GM19328 (cell line): ENCODE data around the gene MROH8.

Source experiments
- ATAC-seq: cut with Tn5 transposase; IDR thresholded peaks from one replicate; pipeline ENCODE4 v1.9.1; 2021; ENCODE audit warnings: mild to moderate bottlenecking, moderate library complexity; ENCODE audit not compliant: unreplicated experiment

The MROH8 gene

DNA sequence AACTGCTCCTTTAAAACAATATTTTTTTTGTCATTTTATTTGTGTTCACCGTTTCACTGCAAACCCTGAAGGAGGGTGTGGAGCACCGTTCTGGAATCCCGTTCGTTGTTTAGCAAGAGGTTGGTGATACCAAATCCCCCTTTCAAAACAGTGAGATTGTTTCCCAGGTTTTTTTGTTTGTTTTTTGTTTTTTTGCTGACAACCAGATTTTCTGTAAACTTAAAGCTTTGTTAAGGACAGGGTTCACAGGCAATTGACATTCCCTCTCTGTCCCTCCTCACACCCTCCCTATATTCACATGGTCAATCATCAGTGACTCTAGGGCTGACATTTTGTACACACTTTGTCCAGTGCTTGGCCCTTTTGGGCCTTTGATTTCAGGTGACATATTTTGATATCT, 21.0 kb upstream of the MROH8 start:
- ATAC-seq: no peak

DNA sequence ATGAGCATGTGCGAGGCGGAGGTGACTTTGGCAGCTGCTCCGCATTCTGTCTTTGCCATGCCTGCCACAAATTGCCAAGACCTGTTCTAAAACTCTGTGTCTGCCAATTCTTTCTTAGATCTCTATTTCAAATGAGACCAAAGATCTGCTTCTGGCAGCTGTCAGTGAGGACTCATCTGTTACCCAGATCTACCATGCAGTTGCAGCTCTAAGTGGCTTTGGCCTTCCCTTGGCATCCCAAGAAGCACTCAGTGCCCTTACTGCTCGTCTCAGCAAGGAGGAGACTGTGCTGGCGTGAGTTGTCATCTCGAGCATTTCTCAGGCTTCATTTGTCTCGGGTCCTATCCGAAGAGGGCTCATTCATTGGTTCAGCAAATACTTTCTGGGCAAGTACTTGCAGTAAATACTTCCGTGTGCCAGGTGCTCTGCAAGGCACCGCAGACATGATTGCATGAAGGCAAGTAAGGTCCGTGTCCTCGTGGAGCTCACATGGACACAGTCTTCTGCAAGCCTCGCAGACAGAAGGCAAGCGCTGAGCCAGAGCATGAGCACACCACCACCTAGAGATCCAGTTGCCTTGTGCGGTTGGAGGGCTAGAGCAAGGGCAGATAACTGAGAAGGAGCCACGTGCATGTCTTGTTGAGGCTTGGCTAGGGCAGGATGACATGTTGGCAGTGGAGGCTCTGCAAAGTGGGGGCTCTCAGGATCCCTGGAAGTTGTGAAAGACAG, 19.7 kb upstream of the MROH8 start:
- ATAC-seq: no peak

DNA sequence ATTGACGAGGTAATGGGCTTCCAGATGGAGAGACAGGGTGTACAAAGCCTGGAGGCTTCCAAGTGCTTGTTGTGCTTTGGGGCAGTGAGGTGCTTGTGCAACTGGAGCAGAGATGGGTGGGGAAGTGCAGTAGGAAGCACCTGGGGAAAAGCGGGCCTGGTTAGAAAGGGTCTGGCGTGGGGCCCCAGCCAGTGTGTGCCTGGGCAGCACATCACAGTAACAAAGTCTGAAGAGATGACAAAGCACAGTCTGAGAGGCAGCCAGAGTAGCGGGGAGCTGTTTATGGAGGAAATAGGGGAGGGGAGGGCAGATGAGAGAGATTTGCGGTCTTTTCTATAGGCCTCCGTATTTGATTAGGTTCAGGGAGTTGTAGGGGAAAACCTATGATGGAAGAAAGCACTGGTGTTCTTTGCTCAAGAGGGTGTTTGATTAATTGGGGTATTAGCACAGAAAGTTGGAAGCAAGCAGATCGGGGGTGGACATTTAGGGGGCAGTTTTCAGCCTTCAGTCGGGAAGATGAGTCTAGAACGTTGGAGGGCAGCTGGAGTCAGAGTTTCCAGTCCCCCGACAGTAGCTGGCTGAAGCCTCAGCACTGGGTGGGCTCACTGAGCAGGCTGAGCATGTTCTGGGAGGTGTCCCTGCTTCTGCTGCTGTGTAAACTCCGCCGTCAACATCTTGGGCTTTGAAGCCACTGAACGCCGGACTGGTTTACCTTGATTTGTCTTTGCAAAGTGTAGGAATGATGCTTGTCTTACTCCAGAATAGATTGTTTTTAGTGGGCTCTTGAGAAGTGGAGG, 15.5 kb upstream of the MROH8 start:
- ATAC-seq: no peak

DNA sequence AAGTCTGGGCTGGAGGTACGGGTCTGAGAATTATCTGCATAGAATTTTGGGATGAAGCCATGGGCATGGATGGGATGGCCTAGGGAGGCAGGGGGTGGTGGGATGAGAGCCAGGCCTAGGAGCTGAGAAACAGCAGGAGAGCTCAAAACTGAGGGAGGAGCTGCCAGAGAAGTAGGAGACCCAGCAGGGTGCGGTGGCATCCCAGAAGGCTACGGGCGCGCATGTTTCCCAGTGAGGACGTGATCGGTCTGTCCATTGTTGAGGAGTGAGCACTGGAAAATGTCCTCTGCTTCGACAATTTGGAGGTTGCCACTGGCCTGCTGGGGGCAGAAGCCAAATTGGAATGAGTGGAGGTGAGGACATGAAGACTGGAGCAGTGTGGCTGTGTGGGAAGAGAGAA, 14.5 kb upstream of the MROH8 start:
- no peak for ATAC-seq

DNA sequence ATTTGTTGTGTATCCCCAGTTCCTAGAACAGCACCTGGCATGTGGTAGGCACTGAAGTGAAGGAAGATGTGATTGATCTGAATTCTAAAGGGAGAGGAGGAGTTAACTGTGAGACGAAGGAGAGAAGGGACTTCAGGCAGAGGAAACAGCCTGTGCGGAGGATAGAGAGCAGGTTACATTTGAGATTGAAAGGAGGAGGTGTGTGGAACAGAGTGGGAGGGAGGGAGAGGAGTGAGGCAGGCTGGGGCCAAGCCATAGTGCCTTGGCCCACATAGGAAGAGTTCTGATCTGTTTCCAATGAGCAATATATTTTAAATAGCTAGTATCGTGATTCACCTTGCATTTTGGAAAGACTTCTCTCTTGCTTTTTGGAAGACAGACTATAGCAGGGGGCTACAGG, 13.9 kb upstream of the MROH8 start:
- ATAC-seq: no peak

DNA sequence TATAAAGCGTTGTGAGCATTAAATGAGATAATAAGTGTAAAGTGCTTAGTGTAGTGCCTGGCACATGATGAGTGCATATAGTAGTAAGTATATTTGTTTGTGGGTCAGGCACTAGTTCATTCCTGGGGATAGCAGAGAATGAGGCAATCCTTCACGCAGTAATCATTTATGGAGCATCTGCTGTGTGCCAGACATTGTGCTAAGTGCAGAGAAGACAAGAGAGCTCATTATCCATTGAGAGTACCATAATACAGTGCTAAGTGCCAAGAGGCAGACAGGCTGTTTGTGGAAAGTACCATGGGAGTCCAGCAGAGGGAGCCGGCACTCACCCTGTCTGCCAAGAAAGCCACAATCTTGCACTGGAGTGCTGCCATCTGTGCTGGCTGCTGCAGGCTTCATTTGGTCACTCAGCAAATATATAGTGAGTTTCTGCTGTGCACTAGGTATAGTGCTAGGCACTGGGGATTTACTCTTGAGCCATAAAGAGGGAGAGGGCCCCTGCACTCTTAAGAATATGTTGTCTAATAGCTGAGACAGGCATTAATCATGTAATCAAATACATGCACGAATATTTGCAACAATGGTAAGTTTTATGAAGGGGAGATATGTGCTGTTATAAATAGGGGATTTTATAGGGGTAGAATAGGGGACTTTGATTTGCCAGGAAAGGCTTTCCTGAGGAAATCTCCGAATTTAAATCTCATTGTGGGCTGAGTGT, 12.9 kb upstream of the MROH8 start:
- peak; percentile 57 for ATAC-seq

DNA sequence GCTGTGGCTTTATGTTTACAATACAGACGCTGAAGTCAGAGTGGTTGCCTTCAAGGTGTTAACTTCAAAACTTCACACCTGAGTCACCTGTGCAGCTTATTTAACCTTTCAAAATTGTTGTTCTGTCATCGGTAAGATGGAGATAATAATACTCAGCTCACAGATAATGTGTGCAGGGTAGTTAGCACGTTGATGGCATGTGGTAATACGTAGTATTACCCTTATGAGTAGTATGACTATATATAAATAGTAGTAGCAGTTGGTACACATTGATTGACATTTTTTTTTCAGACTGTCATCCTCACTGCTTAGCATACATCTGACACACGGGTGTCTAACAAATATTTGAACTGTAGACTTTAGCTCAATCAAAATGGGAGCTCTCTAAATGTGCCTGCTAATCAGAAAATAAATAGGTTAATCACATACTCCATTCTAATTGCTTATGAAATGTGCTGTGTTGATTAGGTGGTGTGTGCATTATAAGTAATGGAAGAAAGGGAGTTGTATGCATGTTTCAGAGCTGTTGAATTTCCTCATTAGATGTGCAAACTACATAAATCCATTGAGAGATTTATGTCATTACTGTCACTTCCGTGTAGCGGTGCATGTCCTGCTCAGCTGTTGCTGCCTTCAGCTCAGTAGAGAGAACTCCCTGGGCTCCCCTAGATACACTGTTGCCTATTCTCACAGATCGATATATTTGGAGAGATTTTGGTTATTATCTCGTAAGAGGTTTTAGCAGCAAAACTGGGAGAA, 11.2 kb upstream of the MROH8 start:
- ATAC-seq: no peak

DNA sequence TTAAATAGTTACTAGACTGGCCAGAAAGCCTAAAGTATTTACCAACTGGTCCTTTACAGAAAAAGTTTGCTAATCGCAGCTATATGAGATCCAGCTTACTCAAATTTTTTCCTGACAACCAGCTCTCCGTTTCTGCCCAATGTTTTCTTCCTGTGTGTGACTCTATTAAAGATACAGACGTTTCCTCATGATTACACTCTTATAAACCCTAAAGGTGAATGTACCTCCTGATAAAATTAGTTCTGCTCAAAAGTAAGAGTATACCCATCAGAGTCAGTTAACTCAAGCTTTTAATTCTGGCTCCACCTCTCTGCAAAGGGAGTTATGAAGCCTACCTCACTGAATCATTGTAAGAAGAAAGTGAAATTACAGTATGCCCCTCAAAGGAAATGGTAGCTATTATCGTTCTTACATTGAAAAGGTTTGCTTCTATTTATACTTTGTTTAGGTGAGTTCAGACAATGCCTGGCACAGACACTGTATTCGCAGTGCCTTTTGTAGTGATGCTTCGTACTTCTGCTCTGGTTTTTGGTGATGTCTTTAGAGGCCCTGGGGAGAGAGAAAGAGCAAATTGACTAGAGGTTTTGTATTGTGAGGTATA, 10.2 kb upstream of the MROH8 start:
- no peak for ATAC-seq

DNA sequence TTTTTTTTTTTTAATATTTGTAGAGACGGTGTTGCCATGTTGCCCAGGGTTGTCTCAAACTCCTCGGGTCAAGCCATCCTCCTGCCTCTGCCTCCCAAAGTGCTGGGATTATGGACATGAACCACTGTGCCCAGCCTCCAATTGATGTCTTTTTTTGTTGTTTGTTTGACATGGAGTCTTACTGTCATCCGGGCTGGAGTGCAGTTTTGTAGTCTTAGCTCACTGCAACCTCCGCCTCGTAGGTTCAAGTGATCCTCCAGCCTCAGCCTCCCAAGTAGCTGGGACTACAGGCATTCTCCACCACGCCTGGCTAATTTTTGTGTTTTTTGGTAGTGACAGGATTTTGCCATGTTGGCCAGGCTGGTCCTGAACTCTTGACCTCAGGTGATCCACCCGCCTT, 9.4 kb upstream of the MROH8 start:
- no peak for ATAC-seq

DNA sequence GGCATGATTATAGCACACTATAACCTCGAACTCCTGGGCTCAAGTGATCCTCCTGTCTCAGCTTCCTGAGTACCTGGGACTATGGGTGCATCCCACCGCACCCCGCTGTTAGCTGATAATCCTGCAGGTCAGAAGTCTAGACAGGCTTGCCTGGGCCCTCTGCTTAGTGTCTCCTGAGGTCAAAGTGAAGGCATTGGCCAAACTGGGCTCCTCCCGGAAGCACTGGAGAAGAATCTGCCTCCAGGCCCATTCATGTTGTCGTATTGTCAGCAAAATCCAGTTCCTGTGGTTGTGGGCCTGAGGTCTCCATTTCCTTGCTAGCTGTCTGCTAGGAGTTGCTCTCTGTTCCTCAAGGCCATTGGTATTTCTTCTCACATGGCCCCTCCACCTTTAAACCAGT, 6.3 kb upstream of the MROH8 start:
- no peak for ATAC-seq

DNA sequence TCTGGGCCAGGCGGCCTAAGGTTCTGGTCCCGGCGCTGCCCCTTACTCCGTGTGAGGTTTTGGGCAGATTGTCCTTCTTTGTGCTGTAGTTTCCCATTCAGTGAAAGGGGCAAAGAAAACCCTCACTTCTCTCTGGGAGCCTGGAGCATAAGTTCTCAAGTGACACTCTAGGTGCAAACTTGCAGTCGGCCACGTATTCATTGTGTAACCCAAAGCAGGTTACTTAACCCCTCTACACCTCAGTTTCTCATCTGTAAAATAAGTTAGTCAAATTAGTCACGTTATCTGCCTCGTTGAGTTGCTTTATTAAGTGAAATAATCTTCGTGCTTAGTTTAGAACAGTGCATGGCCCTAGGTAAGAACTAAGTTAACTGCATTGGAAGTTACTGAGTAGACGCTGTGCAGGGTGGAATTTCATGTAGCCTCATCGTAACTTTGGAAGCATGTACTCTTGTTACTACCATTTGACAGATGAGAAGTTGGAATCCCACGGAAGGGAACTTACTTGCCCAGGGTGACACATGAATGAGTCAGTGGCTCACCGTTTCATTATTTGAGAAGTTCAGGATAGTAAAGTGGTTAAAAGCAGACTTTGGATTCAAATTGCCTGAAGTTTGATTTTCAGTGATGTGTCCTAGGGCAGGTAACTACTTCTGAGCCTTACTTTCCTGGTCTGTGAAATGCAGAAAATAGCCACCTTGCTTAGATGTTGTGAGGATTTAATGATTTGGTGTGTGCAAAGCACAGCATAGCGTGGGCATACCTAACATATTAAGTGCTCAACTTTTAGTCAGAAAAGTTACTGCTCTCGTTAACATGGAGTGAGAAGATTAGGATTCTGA, 556 bp upstream of the MROH8 start:
- ATAC-seq: no peak

DNA sequence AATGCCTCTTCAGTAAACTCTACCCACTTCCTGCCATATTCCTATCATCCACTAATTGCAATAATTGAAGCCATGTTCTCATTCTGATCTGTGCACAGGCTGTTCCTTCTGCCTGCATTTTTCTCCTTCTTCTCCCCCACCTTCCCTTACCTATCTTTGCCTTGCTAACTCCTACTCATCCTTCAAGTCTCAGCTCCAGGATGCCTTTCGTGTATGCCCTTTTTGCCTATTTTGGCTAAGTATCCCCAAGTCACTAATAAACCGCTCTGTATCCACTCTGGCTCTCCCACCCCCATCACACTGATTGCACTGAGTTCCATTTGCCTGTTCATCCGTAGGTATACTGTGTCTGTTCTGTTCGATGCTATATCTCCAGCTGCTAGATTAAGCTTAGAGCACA, 6.5 kb downstream of the MROH8 start:
- no peak for ATAC-seq

DNA sequence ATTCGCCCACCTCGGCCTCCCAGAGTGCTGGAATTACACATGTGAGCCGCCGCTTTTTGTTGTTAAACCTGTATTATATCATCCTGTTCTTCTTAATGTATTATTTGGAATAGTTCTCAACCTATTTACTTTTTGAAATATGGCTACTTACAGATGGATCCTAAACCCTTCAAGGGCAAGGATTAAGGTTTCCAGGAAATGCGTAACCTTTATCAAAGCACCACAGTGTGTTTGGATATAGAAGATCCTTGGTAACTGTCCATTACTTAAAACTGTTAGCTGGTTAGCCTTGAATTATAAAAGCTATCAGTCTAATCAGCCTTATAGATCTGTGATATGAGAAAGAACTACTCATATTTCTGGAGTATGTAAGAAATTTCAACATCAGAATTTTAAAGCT, 12.5 kb downstream of the MROH8 start:
- no peak for ATAC-seq

DNA sequence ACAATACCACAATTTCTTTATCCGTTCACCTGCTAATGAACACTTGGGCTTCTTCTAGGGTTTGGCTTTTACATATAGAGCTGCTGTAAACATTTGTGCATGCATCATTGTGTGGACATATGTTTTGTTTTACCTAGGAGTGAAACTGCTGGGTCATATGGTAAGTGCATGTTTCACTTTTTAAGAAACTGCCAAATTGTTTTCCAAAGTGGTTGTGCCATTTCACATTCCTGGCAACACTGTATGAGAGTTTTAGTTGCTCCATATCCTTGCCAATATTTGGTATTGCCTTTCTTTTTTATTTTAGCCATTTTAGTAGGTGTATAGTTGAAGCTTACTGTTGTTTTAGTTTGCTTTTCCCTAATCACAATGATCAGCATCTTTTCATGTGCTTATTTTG, 14.3 kb downstream of the MROH8 start:
- no peak for ATAC-seq

DNA sequence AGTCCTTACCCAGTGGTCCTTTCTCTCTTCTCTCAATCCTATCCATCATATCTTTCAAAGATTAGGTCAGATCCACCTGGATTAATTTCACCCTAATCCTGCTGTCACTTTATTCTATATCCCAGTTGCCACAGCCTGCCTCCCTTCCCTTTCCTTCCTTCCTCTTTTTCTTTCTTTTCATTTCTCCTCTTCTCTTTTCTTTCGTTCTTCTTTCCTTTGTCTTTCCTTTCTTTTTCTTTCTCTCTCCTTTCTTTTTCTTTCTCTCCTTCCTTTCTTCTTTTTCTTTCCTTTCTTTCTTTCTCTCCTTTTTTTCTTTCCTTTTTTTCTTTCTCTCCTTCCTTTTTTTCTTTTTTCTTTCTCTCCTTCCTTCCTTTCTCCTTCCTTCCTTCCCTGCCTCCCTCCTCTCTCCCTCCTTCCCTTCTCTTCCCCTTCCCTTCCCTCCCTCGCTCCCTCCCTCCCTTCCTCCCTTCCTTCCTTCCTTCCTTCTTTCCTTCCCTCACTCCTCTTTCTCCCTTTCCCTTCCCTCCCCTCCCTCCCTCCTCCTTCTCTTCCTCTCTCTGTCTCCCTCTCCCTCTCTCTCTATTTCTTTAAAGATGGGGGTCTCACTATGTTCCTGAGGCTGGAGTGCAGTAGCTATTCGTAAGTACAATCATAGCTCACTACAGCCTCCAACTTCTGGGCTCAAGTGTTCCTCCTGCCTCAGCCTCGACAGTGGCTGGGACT, 15.4 kb downstream of the MROH8 start:
- no peak for ATAC-seq

DNA sequence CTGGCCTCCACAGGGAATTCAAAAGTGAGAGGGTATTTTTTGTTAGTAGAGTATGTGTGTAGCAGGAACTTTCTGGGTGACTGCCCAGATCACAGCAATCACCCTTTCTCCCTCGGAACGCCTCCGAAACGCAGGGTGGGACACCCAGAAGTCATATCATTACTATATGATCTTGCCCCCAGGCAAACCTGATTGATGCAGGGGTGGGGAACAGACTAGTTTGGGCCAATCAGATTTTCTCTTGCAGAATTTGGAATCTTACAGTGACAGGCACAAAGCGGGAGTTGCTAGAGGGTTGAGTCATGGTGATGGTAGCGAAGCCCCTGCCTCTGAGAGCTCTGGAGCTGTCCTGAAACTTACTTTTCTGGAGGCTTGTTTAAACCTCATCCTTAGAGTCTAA, 16.7 kb downstream of the MROH8 start:
- ATAC-seq: no peak

DNA sequence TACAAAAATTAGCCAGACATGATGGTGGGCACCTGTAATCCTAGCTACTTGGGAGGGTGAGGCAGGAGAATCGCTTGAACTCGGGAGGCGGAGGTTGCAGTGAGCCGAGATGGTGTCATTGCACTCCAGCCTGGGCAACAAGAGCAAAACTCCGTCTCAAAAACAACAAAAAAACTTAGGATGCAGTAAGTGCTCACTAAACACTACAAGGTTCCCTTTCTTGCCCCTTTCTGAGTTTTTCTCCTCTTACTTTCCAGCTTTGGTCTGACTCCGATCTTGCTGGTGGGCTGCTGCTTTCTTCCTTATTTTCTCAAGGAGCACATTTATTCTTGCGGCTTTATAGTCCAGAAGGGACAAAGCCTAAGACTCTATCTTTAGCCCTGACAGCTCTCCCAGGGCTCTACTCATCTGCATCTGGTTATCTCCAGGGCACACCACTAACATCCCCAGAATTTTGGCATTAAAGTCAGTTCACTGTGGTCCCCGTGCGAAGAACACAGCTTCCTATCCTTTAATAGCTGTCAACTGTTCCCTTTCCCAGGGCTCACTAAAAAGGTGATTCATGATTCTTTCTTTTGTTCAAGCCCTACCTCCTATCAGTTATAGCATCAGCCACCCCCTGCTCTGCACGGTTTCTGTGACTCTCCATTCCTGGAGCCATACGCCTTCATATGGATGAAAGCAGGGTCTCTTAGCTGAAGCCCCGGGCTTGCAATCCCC, 17.4 kb downstream of the MROH8 start:
- no peak for ATAC-seq

DNA sequence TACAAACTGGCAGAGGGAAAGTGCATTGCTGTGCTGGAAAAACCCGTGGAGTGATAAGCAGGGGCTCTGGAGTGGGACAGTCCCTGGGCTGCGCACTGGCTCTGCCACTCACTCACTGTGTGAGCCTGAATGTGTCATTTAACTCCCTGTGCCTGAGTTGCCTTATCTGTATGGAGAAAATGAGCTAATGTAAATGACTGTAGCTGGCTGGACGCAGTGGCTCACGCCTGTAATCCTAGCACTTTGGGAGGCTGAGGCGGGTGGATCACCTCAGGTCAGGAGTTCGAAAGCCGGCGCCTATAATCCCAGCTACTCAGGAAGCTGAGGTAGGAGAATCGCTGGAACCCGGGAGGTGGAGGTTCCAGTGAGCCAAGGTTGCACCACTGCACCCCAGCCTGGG, 18.7 kb downstream of the MROH8 start:
- ATAC-seq: no peak

DNA sequence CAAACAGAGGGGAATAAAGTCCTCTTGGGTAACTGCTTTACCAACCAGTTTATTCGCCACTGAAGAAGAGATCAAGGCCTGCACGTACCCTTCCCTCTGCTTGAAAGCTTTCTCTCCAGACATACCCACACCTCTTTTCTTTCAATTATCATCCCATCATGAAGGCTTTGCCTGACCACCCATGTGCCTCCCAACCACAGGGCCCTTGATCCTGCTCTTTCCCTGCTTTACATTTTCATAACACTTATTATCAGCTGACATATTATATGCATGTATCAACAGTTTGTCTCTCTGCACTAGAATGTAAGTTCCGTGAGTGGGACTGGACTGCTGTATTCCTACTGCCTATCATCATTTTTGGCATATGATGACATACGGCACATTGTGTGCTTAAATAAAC, 21.1 kb downstream of the MROH8 start:
- no peak for ATAC-seq
